GM12878 (cell line): Measurements from ENCODE around the gene RAB43. TPM values are rescaled to one million over a fixed set of nuclear protein-coding genes. Genes with fewer than 3 reads are reported as not detected.

Experiments
- ATAC-seq: fragments of 200-7000 bp; cut with Tn5 transposase; 3 replicates; pipeline ENCODE4 v1.9.1; 2020; ENCODE audit warnings: mild to moderate bottlenecking, moderate library complexity
- BruUV-seq: library from RNA; stranded (reverse); fragments of 400-500 nt; replicated peaks from 2 replicates; lab custom pipeline; 2021; lab: Mats Ljungman, UMichigan
- CTCF ChIA-PET: fragments of 300-600 bp; sonication (Branson Sonifier 250); formaldehyde crosslinking; extraction: SDS; loops from one replicate; lab custom pipeline; 2021; ENCODE audit warnings: inconsistent platforms; lab: Yijun Ruan, JAX
- POLR2A ChIA-PET: fragments of 350-600 bp; formaldehyde crosslinking; extraction: SDS; loops from one replicate; lab custom pipeline; 2021; ENCODE audit warnings: inconsistent platforms; lab: Charles Lee
- RAD21 ChIA-PET: fragments of 300-600 bp; sonication (Branson Sonifier 250); formaldehyde crosslinking; loops from one replicate; lab custom pipeline; 2023; ENCODE audit warnings: antibody characterized with exemption; ENCODE audit not compliant: unreplicated experiment; lab: Charles Lee
- SMC1A ChIA-PET: fragments of 300-600 bp; sonication (Branson Sonifier 250); formaldehyde crosslinking; loops from one replicate; lab custom pipeline; 2023; ENCODE audit not compliant: unreplicated experiment, uncharacterized antibody; lab: Charles Lee
- DNase-seq: peaks from one replicate; pipeline ENCODE4 v3.0.0-alpha.2; 2011; ENCODE audit warnings: low read depth, low spot score
- FAIRE-seq: peaks from 3 replicates; lab custom pipeline; 2011; peaks lifted over from hg19 to GRCh38; lab: Jason Lieb, UNC
- H2AFZ ChIP-seq: 2 replicates; pipeline ENCODE4 v1.6.0; 2011; ENCODE audit warnings: low read depth, low read length, control low read depth; ENCODE audit not compliant: control insufficient read depth
- H3K27ac ChIP-seq: 2 replicates; pipeline ENCODE4 v1.5.1; 2011; ENCODE audit warnings: control low read depth; ENCODE audit not compliant: control insufficient read depth, insufficient read depth
- H3K27me3 ChIP-seq, 2 experiments: replicated peaks in 1 of 2; 2 replicates each; pipeline versions ENCODE4 v1.6.0 to v1.6.1; 2011; ENCODE audit warnings: low read length in 1 of 2; ENCODE audit not compliant: control insufficient read depth in 2 of 2, insufficient read depth in 2 of 2
- H3K36me3 ChIP-seq, 2 experiments: 2 replicates each; pipeline ENCODE4 v1.5.1; 2011; ENCODE audit warnings: low read length in 1 of 2; ENCODE audit not compliant: control insufficient read depth in 2 of 2, insufficient read depth in 2 of 2
- H3K4me1 ChIP-seq: 2 replicates; pipeline ENCODE4 v1.6.1; 2011; ENCODE audit warnings: mild to moderate bottlenecking, low read length, moderate library complexity, mixed read lengths; ENCODE audit not compliant: control insufficient read depth, insufficient read depth
- H3K4me2 ChIP-seq: 2 replicates; pipeline ENCODE4 v1.6.0; 2011; ENCODE audit warnings: control low read depth; ENCODE audit not compliant: control insufficient read depth, insufficient read depth
- H3K4me3 ChIP-seq: fragments of 200-600 bp; sonication (generic); 2 replicates; pipeline ENCODE4 v1.5.1; 2016
- H3K79me2 ChIP-seq: 2 replicates; pipeline ENCODE4 v1.6.0; 2011; ENCODE audit warnings: low read length; ENCODE audit not compliant: control insufficient read depth, insufficient read depth
- H3K9ac ChIP-seq: 2 replicates; pipeline ENCODE4 v1.8.0; 2011; ENCODE audit warnings: low read length, control low read depth, mixed read lengths; ENCODE audit not compliant: control insufficient read depth, insufficient read depth
- H3K9me3 ChIP-seq: replicated peaks from 3 replicates; pipeline ENCODE4 v1.5.1; 2011; ENCODE audit warnings: mild to moderate bottlenecking, low read length; ENCODE audit not compliant: control insufficient read depth, insufficient read depth
- H4K20me1 ChIP-seq: 2 replicates; pipeline ENCODE4 v1.6.0; 2011; ENCODE audit not compliant: control insufficient read depth, insufficient read depth
- BACH1 ChIP-seq: fragments of 450-650 bp; IDR thresholded peaks from 2 replicates; pipeline ENCODE4 v1.6.1; 2017; ENCODE audit warnings: mild to moderate bottlenecking, borderline replicate concordance
- GATAD2B ChIP-seq: fragments of 450-650 bp; conservative IDR thresholded peaks from 2 replicates; pipeline ENCODE4 v1.6.1; 2017; ENCODE audit warnings: low read depth, mild to moderate bottlenecking, moderate library complexity
- MTA3 ChIP-seq: IDR thresholded peaks from 2 replicates; pipeline ENCODE4 v1.6.1; 2012; ENCODE audit warnings: low read length, inconsistent platforms, borderline replicate concordance
- POLR2A ChIP-seq: IDR thresholded peaks from 2 replicates; pipeline ENCODE4 v1.6.1; 2011; ENCODE audit warnings: low read depth, mild to moderate bottlenecking, low read length
- TBL1XR1 ChIP-seq: IDR thresholded peaks from 2 replicates; pipeline ENCODE4 v1.6.1; 2012; ENCODE audit warnings: low read depth, low read length, improper control_type of control experiment
- USF1 ChIP-seq: IDR thresholded peaks from 2 replicates; pipeline ENCODE4 v1.6.1; 2011; ENCODE audit warnings: borderline replicate concordance, low read depth, mild to moderate bottlenecking, moderate library complexity, mixed read lengths, low read length; ENCODE audit not compliant: insufficient read depth; ENCODE audit errors: extremely low read length
- ZNF687 ChIP-seq: fragments of 450-650 bp; IDR thresholded peaks from 2 replicates; pipeline ENCODE4 v1.6.1; 2017; ENCODE audit warnings: mild to moderate bottlenecking, moderate library complexity
- WGBS: methylation state at CpG from one replicate; pipeline ENCODE4 v1.1.6; 2016; ENCODE audit warnings: low lambda C conversion rate; ENCODE audit not compliant: insufficient replicate concordance, insufficient coverage; ENCODE audit errors: missing lambda C conversion rate; 5-methylcytosine and 5-hydroxymethylcytosine counted together
- in situ Hi-C: fragments of 300-500 bp; cut with MboI; formaldehyde crosslinking; loops from 9 replicates; pipeline ENCODE4 v1.14.3; 2018; ENCODE audit warnings: mixed read lengths
- intact Hi-C: fragments of 100-400 bp; cut with micrococcal nuclease; formaldehyde crosslinking; loops from one replicate; pipeline ENCODE4 v1.14.2; 2022; ENCODE audit not compliant: unreplicated experiment
- polyA plus RNA-seq, 11 experiments: library from polyadenylated mRNA; depleted of rRNA in 4 of 11; unstranded in 6 of 11; stranded (reverse) in 5 of 11; fragments of >200 nt; fragmentation: Nextera tagmentation in 4 of 11; fragmentation: Illumina TruSeq in 1 of 11; extraction: Ambion mirVana in 4 of 11; extraction: Trizol in 1 of 11; gene quantifications; 1 replicate in 1 of 11; 2 replicates in 10 of 11; pipeline versions ENCODE4 v1.2.1 to v1.2.3, GENCODE V29; 2011 to 2016; ENCODE audit warnings: inconsistent platforms in 2 of 11, missing spikeins in 2 of 11, low read depth in 1 of 11
- total RNA-seq, 4 experiments: library from RNA; depleted of rRNA in 3 of 4; stranded (reverse); fragments of >200 nt in 3 of 4; fragmentation: Illumina TruSeq in 1 of 4; extraction: Trizol in 1 of 4; gene quantifications; 2 replicates each; pipeline versions ENCODE4 v1.2.1 to v1.2.3, GENCODE V29; 2013 to 2021

The RAB43 gene
- total and polyA plus RNA-seq, 10 of the 15 experiments (the other 5 are each of a cell fraction or from before 2014, with no cell fraction given): 0.08 to 14.0 (median 4.0) TPM

GRCh38 chr3:129122412-129123011 lies 908 bp upstream of the RAB43 start:
- no peak overlapping the region for H3K27ac ChIP-seq
- SMC1A ChIA-PET: interaction anchor here (0.7 to 2.3 kb wide), 6 partner anchors 9 to 124 kb away, joined by 3 to 8 read pairs (median 6); no protein-coding TSS in a partner anchor
- ATAC-seq (no peak), FAIRE-seq (no peak), DNase-seq (no peak)
- in situ Hi-C loops: no loop called here
- H3K4me2 ChIP-seq: peak overlapping the region; percentile 54
- no TSS peak for BruUV-seq
- POLR2A ChIA-PET: interaction anchor here (0.6 to 3.5 kb wide), 7 partner anchors 60 to 771 kb away, joined by 3 to 20 read pairs (median 5); partner anchors contain the start of genes CNBP and COPG1
- intact Hi-C loops: loop anchor here (1.0 to 5.0 kb wide), 2 partner anchors 39 to 60 kb away; partner anchors contain the start of genes CNBP and ISY1
- no peaks in the 10 kb centered on the region for H3K27me3 ChIP-seq
- 94% methylated on average over 16 of the region's 18 CpGs for WGBS
- H3K36me3 ChIP-seq: no peaks in the 10 kb centered on the region; a peak in 1 of 4 replicates
- H3K9me3 ChIP-seq: no peaks in the 10 kb centered on the region
- H3K4me1 ChIP-seq: peaks cover 27% of the 10 kb centered on the region
- CTCF ChIA-PET: interaction anchor here (1.0 to 1.7 kb wide), 6 partner anchors 40 to 152 kb away, joined by 3 to 7 read pairs (median 4); no protein-coding TSS in a partner anchor
- H3K9ac ChIP-seq: 0 out of 2 replicates have a peak overlapping the region, but pooled peaks have one; percentile 15
- no peak overlapping the region for H2AFZ ChIP-seq
- peaks cover 24% of the 10 kb centered on the region for H3K79me2 ChIP-seq
- no peak overlapping the region for H3K4me3 ChIP-seq
- TF ChIP-seq GATAD2B (0 out of 2 replicates have a peak, but pooled peaks have one; percentile 22), TBL1XR1 (no peak)
- RAD21 ChIA-PET: interaction anchor here (0.9 to 3.8 kb wide), 6 partner anchors 12 to 318 kb away, joined by 3 to 20 read pairs (median 4); no protein-coding TSS in a partner anchor
- H4K20me1 ChIP-seq: no peaks in the 10 kb centered on the region

GRCh38 chr3:129121016-129121791 lies 400 bp downstream of the RAB43 start:
- in situ Hi-C loops: no loop called here
- TF ChIP-seq BACH1 (peak; percentile 61; the same call in 1 of the 2 replicates), MTA3 (no peak), USF1 (no peak), GATAD2B (peak; percentile 54; the same call in 1 of the 2 replicates), ZNF687 (0 out of 2 replicates have a peak, but pooled peaks have one; percentile 27), POLR2A (peak; percentile 73)

More at GRCh38 chr3:129121016-129121791, 400 bp downstream of the RAB43 start:
- H3K9ac ChIP-seq: peak overlapping the region; percentile 94
- DNase-seq: no peak
- POLR2A ChIA-PET: interaction anchor here (0.5 to 3.5 kb wide), 15 partner anchors 12 to 319 kb away, joined by 3 to 20 read pairs (median 5); partner anchors contain the start of genes CNBP, COPG1, HMCES and IFT122
- no peaks in the 10 kb centered on the region for H3K9me3 ChIP-seq
- peaks cover 27% of the 10 kb centered on the region for H3K4me1 ChIP-seq
- peak overlapping the region; percentile 75 for H3K4me2 ChIP-seq
- peak overlapping the region; percentile 40 for H2AFZ ChIP-seq
- intact Hi-C loops: loop anchor here (2.0 to 5.0 kb wide), 2 partner anchors 61 to 68 kb away; partner anchors contain the start of gene CNBP
- SMC1A ChIA-PET: interaction anchor here (1.0 to 3.7 kb wide), 10 partner anchors 11 to 156 kb away, joined by 3 to 25 read pairs (median 5); no protein-coding TSS in a partner anchor
- FAIRE-seq: peak; percentile 18
- BruUV-seq: TSS peak; percentile 98
- peak; percentile 43 for ATAC-seq
- peak overlapping the region; percentile 86 for H3K27ac ChIP-seq
- peak overlapping the region; percentile 65 for H3K4me3 ChIP-seq
- no peaks in the 10 kb centered on the region for H3K27me3 ChIP-seq
- H3K79me2 ChIP-seq: peaks cover 24% of the 10 kb centered on the region
- CTCF ChIA-PET: interaction anchor here (0.6 to 4.3 kb wide), 9 partner anchors 46 to 1179 kb away, joined by 3 to 41 read pairs (median 4); partner anchors contain the start of gene COPG1
- H3K36me3 ChIP-seq: no peaks in the 10 kb centered on the region; a peak in 1 of 4 replicates
- no peaks in the 10 kb centered on the region for H4K20me1 ChIP-seq
- RAD21 ChIA-PET: interaction anchor here (0.8 to 3.8 kb wide), 9 partner anchors 11 to 321 kb away, joined by 3 to 20 read pairs (median 3); partner anchors contain the start of gene ISY1
- WGBS: 1% methylated on average over 44 of the region's 80 CpGs
